Measurements from ENCODE around the gene ATXN7L1.

Gene ATXN7L1

DNA sequence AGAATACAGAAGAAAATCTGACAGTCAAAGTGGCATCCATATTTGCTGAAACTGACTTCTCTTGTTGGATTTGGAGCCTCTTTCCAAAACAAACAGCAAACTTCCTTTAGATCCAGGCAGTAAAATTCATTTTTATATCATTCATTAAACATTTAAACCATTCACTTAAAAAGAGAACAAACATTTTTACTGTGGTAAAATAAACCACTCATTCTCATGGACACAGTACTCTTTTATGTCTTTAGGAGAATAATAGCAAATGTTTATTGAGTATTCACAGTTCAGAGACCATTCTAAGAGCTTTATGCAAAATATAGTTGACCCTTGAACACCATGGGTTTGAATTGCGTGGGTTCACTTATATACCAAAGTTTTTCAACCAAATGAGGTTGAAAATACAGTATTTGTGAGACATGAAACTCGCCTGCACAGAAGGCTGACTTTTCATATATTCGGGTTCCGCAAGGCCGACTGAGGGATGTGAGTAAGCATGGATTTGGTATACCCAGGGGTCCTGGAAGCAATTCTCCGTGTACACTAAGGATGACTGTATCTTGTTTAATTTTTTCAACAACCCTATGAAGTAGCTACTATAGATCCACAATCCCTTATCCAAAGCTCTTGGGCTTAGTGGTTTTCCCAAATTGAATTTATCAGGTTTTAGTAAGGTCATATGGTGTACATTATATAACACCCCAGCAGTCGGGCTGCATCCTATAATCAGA is 49.1 kb downstream of the ATXN7L1 start:
- DNase-seq (ENCODE audit: low read depth): no peak

DNA sequence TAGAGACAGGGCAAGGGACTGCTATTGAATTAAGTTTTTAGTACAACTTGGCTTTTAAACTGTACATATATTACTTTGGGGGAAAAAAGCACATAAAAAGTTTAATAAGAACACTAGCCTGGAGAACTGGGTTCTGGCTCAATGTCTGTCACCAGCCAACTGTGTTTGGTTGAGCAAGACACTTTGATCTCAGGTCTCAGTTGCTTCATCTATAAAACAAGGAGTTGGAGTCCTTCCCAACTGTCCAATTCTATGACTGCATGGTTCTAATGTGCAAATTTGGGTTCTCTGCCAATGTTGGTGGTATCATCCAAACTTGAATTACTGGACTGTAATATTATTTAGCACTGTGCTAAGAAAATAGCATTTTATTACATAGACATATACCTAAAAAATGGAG is 50.3 kb downstream of the ATXN7L1 start:
- DNase-seq (ENCODE audit: low read depth): no peak

DNA sequence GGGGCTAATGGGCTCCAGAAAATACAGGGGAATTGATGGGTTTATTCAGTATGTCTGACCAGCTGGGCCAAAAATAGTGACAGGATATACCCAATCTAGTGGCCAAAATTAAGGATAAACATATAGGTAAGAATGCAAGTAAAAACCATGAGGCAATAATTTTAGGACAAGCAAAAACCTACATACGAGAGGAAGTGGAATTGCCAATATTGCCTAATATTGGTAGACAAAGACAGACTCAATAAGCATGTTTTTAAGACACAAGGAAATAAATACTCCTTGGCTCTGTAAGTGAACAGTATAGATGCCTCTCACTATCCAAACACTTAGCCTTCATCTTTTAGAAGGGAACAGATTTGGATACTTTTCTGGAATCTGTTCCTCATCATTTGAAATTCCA is 51.0 kb downstream of the ATXN7L1 start:
- DNase-seq (ENCODE audit: low read depth): no peak

DNA sequence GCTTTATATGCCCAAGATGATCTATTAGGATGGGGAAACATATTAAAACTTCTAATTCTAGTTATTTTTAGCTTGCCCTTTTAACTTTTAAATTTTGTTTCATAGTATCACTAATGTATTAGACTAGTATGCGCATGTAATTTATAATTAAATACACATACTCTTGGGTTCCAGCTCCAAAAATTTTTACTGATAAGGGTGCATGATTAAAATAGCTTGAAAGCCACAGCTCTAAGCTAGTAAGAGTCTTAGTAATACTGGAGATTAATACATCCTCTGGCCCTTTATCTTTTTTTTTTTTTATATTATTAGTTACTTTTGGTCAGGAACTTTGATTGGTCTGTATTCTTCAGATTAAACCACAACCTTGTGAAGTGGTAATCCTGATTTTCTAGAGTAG is 53.6 kb downstream of the ATXN7L1 start:
- DNase-seq (ENCODE audit: low read depth): no peak

DNA sequence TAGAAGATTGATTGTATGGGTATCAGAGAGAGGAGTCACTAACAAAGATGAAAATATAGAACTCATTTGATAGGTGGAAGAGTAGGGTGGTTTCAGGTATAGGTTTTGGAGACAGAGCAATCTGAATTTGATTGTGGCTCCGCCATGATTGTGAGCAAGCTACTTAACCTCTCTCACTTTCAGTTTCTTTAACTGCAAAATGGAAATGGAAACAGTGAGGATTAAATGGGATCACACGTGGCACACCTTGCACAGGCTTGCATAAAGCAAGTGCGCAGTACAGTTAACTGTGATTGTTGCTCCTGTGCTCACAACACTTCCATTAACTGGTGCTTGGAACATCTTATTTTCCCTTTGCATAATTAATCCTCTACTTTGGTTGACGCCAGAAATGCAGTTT is 54.9 kb downstream of the ATXN7L1 start:
- DNase-seq (ENCODE audit: low read depth): no peak

DNA sequence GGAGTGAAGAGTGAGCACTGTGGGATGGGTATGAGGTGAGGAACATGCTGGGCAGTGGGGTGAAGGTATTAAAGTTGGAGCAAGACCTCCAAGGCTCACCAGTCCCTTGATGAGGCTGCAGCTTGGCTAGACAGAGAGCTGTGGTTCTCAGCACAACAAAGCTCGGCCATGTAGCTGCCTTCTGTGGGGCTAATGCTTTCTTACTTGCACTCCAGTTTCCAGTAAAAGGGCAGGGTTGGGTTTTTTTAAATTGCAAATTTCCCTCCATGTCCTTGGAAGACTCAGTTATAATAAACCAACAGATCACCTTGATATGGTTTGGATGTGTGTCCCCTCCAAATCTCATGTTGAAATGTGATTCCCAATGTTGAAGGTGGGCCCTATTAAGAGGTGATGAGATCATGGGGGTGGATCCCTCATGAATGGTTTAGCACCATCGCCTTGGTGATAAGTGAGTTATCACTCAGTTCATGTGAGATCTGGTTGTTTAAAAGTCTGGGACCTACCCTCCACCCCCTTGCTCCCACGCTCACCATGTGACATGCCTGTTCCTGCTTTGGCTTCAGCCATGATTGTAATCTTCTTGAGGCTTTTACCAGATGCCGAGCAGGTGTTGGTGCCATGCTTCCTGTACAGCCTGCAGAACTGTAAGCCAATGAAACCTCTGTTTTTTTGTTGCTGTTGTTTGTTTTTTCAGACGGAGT is 55.9 kb downstream of the ATXN7L1 start:
- DNase-seq (ENCODE audit: low read depth): no peak

DNA sequence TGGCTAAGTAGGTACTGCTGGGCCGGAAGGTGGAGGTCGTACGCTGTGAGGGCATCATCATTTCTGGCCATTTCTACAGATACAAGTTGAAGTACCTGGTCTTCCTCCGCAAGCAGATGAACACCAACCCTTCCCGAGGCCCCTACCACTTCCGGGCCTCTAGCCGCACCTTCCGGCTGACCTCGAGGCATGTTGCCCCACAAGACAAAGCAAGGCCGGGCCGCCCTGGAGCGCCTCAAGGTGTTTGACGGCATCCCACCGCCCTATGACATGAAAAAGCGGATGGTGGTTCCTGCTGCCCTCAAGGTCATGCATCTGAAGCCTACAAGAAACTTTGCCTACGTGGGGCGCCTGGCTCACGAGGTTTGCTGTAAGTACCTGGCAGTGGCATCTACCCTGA is 56.8 kb downstream of the ATXN7L1 start:
- DNase-seq (ENCODE audit: low read depth): no peak

DNA sequence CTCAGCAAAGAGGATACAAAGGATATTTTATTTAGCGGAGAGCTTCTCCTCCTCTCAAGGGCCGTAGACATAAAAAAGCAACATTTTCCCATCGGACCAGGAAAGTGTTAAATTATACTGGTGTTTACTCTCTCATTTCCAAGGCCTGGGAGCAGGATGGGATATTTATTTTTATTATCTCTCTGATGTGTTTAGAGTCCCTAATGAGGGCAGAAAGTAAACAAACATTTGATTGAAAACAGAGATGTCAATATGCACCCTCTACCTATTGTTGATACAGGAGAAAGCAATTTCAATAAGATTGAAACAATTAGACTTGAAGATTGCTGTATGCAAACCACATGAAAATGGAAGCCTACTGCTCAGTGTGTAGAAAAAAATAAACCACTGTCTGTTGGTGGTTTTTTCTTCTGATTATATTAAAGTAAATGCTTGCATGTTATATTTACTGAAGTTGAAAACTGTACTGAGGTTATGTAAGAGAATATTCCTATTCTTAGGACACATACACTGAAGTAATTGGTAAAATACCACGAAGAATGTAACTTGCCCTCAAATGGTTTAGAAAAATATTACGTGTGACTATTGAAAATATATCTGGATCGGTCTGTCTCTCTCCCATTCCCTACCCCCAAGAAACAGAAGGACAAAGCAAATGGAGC is 59.3 kb downstream of the ATXN7L1 start:
- DNase-seq (ENCODE audit: low read depth): no peak

DNA sequence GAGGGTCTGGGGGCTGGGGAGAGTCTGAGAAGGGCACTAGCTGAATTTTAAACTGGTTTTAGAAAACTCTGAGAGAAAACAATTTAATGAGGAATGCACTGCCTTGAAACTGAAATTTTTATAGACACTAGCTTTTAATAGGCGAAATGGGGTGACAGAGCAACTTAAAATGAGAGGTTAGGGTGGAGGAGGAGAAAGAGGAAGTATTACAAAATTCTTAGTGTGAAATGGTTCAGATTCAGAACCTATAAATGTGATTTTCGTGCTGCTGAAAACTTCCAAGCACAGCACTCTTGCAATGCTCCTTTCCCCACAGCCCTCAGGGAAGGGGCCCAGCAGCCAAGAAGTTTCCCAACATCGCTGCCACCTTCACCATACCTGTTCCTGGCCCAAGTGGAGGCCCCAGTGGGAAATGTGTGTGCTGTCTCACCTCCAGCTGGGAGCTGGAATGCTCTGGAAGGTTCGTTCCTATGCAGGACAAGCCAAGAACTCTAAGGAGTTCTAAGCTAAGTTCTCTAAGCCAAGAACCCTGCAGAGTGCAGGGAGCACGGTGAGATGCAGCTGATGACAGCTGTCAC is 60.0 kb downstream of the ATXN7L1 start:
- no peak for DNase-seq (ENCODE audit: low read depth)

DNA sequence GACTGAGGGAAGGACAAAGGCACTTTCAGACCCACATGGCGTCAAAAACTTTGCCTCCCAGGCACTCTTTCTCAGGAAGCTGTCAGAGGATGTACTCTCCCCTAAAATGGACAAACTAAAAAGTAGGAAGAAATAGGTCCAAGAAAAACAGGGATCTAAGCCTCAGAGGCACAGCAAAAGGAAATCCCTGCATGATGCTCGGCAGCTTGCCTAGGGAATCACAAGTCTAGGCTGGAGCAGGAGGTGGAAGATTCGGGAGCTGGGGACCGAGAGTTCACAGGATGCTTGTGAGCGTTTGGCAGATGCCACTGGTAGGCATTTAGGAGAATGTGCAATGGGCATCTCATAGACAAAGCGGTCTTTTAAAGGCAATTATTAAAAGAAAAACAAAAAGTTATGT is 60.8 kb downstream of the ATXN7L1 start:
- no peak for DNase-seq (ENCODE audit: low read depth)

DNA sequence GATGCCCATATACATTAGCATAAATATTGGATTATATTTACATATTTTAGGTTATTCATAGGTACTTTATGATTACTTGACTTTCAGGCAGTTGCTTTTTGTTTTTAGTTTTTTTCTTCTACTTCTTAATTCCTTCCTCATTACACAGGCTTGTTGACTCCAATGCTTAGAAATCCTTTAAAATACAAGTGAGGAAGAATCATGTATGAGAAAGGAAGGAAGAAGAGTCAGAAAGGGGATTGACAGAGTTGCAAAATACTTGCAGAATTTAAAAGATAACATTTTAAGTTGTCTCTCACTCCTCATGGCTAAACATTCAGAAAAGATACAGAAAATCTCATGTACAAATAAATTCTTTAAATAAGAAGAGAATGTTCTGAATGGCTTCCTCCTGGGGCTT is 61.9 kb downstream of the ATXN7L1 start:
- DNase-seq (ENCODE audit: low read depth): no peak

DNA sequence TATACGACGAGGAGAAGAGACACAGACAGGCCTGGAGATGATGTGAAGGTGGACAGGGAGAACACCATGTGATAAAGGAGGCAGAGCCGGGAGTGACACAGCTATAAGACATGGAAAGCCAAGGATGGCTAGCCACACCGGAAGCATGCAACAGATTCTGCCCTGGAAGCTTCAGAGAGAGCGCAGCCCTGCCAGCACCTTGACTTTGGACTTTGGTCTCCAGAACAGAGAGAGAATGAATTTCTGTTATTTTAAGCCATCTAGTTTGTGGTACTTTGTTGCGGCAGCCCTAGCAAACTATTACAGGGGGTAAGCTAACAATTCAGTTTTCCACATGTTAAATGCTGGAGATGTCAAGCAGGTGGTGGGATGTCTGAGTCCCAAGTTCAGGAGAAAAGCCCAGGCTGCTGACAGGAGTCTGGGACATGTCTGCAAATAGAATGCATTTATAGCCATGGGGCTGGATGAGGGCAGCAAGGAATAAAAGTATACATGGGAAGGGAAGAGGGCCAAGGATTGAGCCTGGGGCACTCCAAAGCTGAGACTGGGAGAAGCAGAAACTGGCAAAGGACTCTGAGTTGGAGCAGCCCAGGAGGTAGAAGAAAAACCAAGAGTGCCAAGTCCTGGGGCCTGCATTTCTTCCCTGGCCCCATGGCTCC is 65.1 kb downstream of the ATXN7L1 start:
- no peak for DNase-seq (ENCODE audit: low read depth)

DNA sequence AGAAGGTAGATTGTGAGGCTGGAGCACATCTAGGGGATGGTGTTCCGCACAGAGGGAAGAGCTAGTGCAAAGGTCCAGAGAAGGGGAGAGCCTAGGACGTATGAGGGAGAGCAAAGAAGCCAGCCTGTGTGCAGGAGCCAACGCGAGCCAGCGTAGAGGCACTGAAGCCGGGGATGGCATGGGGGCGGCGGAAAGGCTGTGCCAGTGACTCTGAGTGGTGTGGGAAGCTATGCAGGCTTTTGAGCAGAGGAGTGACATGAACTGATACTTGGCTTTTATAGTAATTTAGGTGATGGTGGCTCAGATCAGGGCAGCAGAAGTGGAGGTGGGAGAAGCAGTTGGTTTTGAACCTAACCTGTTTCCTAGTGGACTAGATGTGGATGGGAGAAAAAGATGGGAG is 65.8 kb downstream of the ATXN7L1 start:
- DNase-seq (ENCODE audit: low read depth): no peak

DNA sequence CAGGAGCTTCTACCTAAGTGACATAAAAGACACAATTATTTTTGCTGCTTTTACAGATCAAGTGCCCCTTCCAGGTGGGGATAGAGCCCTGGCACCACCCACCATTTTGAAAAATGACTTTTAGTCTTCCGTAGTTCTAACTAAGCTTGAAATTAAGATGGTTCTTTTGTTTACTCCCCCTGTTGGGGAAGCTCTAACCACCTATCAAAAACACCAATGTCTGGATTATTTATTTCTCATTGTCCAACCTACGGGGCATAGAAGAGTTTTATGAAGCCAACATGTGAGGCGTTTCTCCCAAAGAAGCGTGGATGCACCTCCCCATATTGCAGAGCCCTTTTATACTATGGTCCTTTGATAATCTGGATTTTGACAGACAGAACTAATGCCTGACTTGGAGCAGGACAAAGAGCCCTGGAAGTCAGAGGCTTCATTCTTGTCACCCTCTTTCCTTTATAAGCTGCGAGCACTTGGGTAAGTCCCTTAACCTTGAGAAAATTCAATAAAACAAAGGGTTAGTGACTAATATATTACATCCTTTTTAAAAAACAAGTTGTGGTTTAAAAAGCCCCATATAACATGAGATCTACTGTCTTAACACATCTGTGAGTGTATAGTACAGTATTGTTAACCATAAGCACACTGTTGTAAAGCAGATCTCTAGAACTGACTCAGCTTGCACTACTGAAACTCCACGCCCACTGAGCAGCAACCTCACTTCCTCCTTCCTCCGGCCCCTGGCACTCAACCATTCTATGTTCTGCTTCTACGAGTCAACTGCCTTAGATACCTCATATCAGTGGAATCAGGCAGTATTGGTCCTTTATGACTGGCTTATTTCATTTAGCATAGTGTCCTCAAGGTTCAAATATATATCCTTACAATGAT is 67.5 kb downstream of the ATXN7L1 start:
- DNase-seq (ENCODE audit: low read depth): peak; percentile 50

DNA sequence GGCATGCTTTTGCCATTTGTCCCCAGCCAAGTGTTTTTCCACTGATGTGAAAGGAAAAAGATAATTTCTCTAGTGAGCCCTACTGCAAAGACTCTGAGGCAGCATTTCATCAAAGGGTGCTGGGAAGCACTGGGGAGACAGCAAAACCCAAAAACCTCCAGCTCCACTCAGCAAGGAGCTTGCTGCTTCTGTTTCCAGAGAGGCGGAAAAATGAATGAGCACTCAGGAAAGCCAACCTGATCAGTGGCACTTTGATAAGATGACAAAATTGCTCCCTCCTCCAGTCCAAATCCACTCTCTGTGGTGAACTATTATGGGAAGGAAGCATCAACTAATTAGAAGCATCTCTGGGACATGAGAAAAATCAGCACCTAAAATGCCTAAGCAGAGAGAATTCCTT is 68.2 kb downstream of the ATXN7L1 start:
- DNase-seq (ENCODE audit: low read depth): no peak

DNA sequence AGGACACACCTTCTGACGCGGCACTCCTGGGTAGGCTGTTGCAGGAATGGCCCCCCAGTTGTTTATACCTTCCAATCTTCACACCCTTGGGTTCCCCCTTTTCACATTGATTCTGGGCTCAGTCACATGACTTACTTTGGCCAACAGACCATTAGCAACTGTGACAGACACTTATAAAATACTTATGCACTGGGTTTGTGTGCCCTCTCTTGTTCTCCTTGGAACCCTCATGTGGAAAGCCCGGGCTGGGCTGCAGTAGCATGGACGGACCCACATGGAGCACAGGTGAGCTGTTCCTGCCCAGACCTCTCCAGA is 69.0 kb downstream of the ATXN7L1 start:
- DNase-seq (ENCODE audit: low read depth): no peak

DNA sequence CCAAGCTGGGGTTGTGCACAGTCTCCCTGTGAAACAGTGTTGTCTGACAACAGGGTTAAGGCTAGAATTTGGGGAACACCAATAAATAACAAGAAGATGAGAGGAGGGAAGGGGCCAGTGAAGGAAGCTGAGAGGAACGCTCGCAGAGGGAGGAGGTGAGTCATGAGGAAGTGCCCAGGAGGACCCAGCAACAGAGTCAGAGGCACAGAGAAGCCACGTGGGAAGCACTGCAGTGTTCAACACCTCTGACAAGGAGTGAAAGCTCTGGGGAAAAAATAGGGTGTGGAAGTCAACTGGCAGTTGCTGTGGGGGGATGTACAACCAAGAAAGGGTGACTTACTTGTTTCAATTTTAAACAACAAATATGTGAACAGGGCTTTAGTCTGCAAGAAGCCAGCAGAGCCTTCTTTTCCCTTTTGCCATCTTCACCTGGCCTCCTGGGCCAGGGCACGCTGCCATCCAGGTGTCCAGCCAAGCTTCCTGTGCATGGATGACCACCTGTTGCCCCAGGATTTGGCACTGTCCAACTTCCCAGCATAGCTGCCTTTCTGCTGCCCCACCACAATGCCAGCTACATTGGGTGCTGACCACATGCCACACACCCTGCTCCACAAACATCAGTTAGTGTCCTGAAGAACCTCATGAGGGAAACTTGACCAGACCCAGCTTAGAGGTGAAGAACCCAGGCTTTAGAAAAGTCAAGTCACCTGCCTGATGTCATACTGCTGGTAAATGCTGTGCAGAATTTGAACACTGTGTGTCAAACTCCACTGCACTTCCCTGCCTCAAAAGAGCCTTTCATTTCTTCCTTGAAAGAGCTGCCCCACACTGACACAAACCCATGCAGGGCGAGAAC is 69.6 kb downstream of the ATXN7L1 start:
- DNase-seq (ENCODE audit: low read depth): peak; percentile 34

DNA sequence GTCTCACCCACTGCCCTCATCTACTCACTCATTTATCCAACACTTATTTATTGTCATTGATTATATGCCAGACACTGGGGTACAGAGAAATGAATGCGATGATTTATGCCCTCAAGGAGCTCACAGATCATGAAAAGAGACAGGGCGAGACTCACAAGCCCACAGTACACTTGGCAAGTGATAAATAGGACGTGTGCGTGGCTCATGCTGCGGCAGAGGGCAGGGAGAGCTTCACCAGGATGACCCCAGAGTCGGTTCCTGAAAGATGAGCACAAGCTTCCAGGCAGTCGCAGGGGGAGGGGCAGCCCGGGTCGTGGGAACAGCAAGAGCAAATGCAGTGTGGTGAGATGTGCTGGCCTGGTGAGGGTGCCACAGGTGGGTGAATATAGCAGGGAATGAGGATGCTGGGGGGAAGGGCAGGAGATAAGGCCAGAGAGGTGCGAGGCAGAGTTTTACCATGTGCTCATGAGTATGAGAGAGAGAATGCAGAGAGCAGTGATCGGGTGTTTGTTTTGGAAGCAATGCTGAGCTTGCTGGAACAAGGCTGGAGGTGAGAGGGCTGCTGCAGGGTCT is 70.9 kb downstream of the ATXN7L1 start:
- DNase-seq (ENCODE audit: low read depth): no peak

DNA sequence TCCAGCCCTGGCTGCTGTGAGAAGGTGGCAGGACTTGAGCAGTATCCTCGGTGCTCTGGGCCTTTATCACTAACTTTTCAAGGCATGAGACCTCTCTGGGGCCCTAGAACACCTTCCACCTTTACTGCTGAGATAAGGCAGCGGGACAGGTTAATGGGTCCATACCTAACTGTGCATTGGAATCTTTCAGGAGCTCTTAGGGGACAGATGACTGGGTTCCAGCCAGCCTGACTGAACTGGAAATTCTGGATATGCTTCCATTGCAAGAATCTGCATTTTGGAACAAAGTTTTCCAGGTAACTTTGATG is 73.0 kb downstream of the ATXN7L1 start:
- DNase-seq (ENCODE audit: low read depth): no peak

DNA sequence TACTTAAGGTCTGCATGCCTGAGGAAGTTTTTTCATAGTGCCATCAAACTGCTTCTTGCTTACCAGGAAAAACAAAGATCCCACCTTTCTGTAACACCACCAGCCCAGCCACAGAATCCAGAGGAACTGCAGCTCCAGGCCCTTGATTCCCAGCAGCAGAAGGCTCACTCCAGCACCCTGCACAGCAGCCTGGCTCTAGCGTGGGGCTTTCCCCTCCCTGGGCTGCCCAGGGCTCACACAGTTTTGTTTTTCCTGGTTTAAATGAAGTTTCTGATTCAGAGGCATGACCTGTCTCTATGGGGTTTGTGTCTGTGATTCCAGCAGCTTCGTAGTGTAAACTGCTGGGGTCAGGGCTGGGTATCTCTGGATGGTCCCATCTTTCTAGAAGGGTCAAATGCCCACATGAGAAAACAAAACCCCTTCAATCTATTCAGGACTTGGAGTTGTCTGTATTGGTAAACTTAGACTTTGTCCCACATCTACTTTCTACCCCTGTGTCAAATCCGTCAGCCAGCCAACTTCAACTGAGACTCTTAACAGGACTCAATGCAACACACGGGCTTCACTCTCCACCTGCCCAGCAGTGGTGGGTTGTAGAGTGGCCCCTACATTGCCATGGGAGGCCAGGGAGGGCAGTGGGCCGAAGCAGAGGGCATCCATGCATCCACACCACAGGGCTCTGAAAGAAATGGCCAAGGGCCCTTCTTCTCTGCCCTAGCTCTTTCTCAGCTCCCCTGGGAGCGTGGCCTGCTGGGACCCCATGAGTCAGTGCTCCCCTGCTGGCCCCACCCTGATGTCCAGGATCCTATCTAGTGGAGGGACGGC is 73.6 kb downstream of the ATXN7L1 start:
- DNase-seq (ENCODE audit: low read depth): no peak

Data from stimulated activated CD8-positive, alpha-beta memory T cell treated with anti-CD3 and anti-CD28 coated beads, Interleukin-7, amount 100 ng/mL, for 24 hours (primary cell).